K562 (cell line): Measurements from ENCODE around the gene DNPEP.

ENCODE experiments used
- DNMT1 ChIP-seq: fragments of 450-650 bp; IDR thresholded peaks from 2 replicates; pipeline ENCODE4 v1.6.1; 2016; ENCODE audit warnings: antibody characterized with exemption, mild to moderate bottlenecking
- NR1H2 ChIP-seq: sonication (generic); formaldehyde crosslinking; IDR thresholded peaks from 2 replicates; pipeline ENCODE4 v1.4.0; 2020; ENCODE audit warnings: mild to moderate bottlenecking, missing genetic modification reagents
- POLR2B ChIP-seq: fragments of 450-650 bp; IDR thresholded peaks from 2 replicates; pipeline ENCODE4 v1.6.1; 2018; ENCODE audit warnings: low read depth; ENCODE audit not compliant: partially characterized antibody
- PYGO2 ChIP-seq: fragments of 450-650 bp; IDR thresholded peaks from 2 replicates; pipeline ENCODE4 v1.6.1; 2016; ENCODE audit warnings: mild to moderate bottlenecking, missing genetic modification characterization, moderate library complexity, missing compliant biosample characterization
- TEAD4 ChIP-seq, 2 experiments: sonication (generic) in 1 of 2; formaldehyde crosslinking in 1 of 2; IDR thresholded peaks; 2 replicates each; pipeline versions ENCODE4 v1.6.1 to v1.8.0; 2012 to 2022; ENCODE audit warnings: borderline replicate concordance in 1 of 2, inconsistent platforms in 1 of 2, low read length in 1 of 2, mild to moderate bottlenecking in 1 of 2, missing genetic modification reagents in 1 of 2
- ZFP1 ChIP-seq: fragments of 450-650 bp; formaldehyde crosslinking; IDR thresholded peaks from 2 replicates; pipeline ENCODE4 v1.4.0; 2020; ENCODE audit warnings: mild to moderate bottlenecking, mixed read lengths
- ZKSCAN1 ChIP-seq: fragments of 150-350 bp; IDR thresholded peaks from 2 replicates; pipeline ENCODE4 v1.6.1; 2016; ENCODE audit warnings: low read depth, low read length
- ZNF274 ChIP-seq: IDR thresholded peaks from 2 replicates; pipeline ENCODE4 v1.6.1; 2011; ENCODE audit warnings: low read depth, mild to moderate bottlenecking, low read length, moderate library complexity, borderline replicate concordance
- ZNF780A ChIP-seq: fragments of 250-450 bp; sonication (Bioruptor Pico); IDR thresholded peaks from 2 replicates; pipeline ENCODE4 v1.5.0; 2021; ENCODE audit warnings: mild to moderate bottlenecking

DNA sequence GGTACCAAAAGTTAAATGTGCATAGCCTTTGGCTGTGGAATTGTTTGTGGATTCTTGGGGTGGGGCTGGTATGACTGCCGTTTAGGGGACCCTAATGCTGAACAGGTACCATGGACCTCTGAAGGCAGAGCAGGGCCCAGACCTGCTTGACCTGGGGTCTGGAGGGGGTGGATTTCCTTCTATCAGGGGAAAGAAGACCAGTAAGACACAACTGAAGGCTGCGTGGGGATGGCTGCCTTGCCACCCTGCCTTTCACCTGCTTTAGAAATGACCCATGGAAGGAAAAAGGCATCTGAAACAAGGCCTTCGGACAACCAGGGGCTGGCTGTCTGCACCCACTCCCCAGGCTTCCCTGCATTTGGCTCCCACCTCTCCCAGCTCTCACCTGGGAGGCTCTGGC is 37.5 kb downstream of the DNPEP start:
- TF ChIP-seq DNMT1 (no peak), TEAD4 (IDR thresholded peaks at IDR 0.05; ENCODE audit: low read length) (no peak), TEAD4 (CRISPR knock-in tag; IDR thresholded peaks at IDR 0.05; ENCODE audit: borderline replicate concordance) (no peak), POLR2B (no peak), ZKSCAN1 (no peak), NR1H2 (CRISPR knock-in tag) (no peak), ZFP1 (no peak), ZNF274 (no peak), ZNF780A (CRISPR knock-in tag) (no peak), PYGO2 (tag) (no peak)
